CD14-positive monocyte (primary cell): ENCODE results near the gene RAB3D. TPM values are rescaled to one million over a fixed set of nuclear protein-coding genes. Genes with fewer than 3 reads are reported as not detected.
A peak's percentile ranks its signal among the peaks of the same experiment; 100 is the strongest.

Experiments used
- DNase-seq, 3 donors: peaks; one replicate each; pipeline ENCODE4 v3.0.0-alpha.2; 2011 to 2022
- H2AFZ ChIP-seq: 2 replicates; pipeline ENCODE4 v1.6.0; 2012; ENCODE audit warnings: mild to moderate bottlenecking, low read depth, low read length, inconsistent platforms; ENCODE audit not compliant: insufficient read depth, poor library complexity, severe bottlenecking
- H3K27ac ChIP-seq, 2 donors: 1 replicate in 1 of 2; 2 replicates in 1 of 2; pipeline ENCODE4 v1.5.1; 2012 to 2013; ENCODE audit warnings: low read length in 2 of 2, control low read depth in 1 of 2, inconsistent platforms in 1 of 2, low read depth in 1 of 2, mild to moderate bottlenecking in 1 of 2
- H3K27me3 ChIP-seq, 2 donors: one replicate each; pipeline versions ENCODE4 v1.6.0 to v1.6.1; 2011 to 2013; ENCODE audit warnings: low read length in 2 of 2; ENCODE audit not compliant: control insufficient read depth in 2 of 2, insufficient read depth in 2 of 2
- H3K36me3 ChIP-seq, 2 donors: replicated peaks in 1 of 2; 1 replicate in 1 of 2; 2 replicates in 1 of 2; pipeline versions ENCODE4 v1.5.1 to v1.6.1; 2012 to 2013; ENCODE audit warnings: low read length in 2 of 2, control low read depth in 1 of 2, inconsistent platforms in 1 of 2, mild to moderate bottlenecking in 1 of 2; ENCODE audit not compliant: insufficient read depth in 2 of 2, control insufficient read depth in 1 of 2
- H3K4me1 ChIP-seq, 2 donors: 1 replicate in 1 of 2; 2 replicates in 1 of 2; pipeline versions ENCODE4 v1.5.1 to v1.6.1; 2012 to 2013; ENCODE audit warnings: low read length in 2 of 2, control low read depth in 1 of 2, inconsistent platforms in 1 of 2, mild to moderate bottlenecking in 1 of 2, moderate library complexity in 1 of 2; ENCODE audit not compliant: insufficient read depth in 2 of 2, control insufficient read depth in 1 of 2
- H3K4me2 ChIP-seq: replicated peaks from 2 replicates; pipeline ENCODE3; 2012; ENCODE audit warnings: low read length, moderate library complexity, mild to moderate bottlenecking; ENCODE audit not compliant: poor library complexity, severe bottlenecking; ENCODE audit errors: extremely low read depth
- H3K4me3 ChIP-seq, 3 experiments: fragments of 200-600 bp in 1 of 3; sonication (generic) in 1 of 3; replicated peaks in 1 of 3; 1 replicate in 2 of 3; 2 replicates in 1 of 3; pipeline ENCODE4 v1.5.1; 2011 to 2013; ENCODE audit warnings: low read length in 3 of 3, mild to moderate bottlenecking in 3 of 3, control low read depth in 2 of 3, low read depth in 2 of 3, inconsistent platforms in 1 of 3, moderate library complexity in 1 of 3
- H3K79me2 ChIP-seq: 2 replicates; pipeline ENCODE4 v1.6.0; 2012; ENCODE audit warnings: mild to moderate bottlenecking, control low read depth, inconsistent platforms, low read length, moderate library complexity; ENCODE audit not compliant: insufficient read depth
- H3K9ac ChIP-seq: 2 replicates; pipeline ENCODE4 v1.6.0; 2017; ENCODE audit warnings: low read length, mild to moderate bottlenecking; ENCODE audit not compliant: insufficient read depth, poor library complexity, severe bottlenecking
- H3K9me3 ChIP-seq, 2 donors: replicated peaks in 1 of 2; 1 replicate in 1 of 2; 2 replicates in 1 of 2; pipeline versions ENCODE4 v1.5.1 to v1.6.1; 2012 to 2013; ENCODE audit warnings: low read length in 2 of 2, control low read depth in 1 of 2; ENCODE audit not compliant: control insufficient read depth in 1 of 2, insufficient read depth in 1 of 2
- H4K20me1 ChIP-seq: 2 replicates; pipeline ENCODE4 v1.6.0; 2012; ENCODE audit warnings: mild to moderate bottlenecking, low read length, control low read depth, moderate library complexity; ENCODE audit not compliant: insufficient read depth
- H3K27ac Mint-ChIP-seq, 7 donors: one replicate each; pipeline ENCODE4 v1.8.0; 2020; ENCODE audit warnings: mild to moderate bottlenecking in 7 of 7, mixed read lengths in 7 of 7, moderate library complexity in 6 of 7, inconsistent platforms in 2 of 7
- H3K27me3 Mint-ChIP-seq, 3 donors: one replicate each; pipeline ENCODE4 v1.8.0; 2021 to 2022; ENCODE audit warnings: low read depth in 3 of 3, mild to moderate bottlenecking in 3 of 3, mixed read lengths in 3 of 3, moderate library complexity in 3 of 3, inconsistent platforms in 1 of 3
- H3K36me3 Mint-ChIP-seq, 2 donors: one replicate each; pipeline ENCODE4 v1.8.0; 2020; ENCODE audit warnings: mixed read lengths in 2 of 2, inconsistent platforms in 1 of 2, mild to moderate bottlenecking in 1 of 2
- H3K4me1 Mint-ChIP-seq: one replicate; pipeline ENCODE4 v1.8.0; 2020; ENCODE audit warnings: mild to moderate bottlenecking, mixed read lengths
- H3K4me3 Mint-ChIP-seq, 2 donors: one replicate each; pipeline ENCODE4 v1.8.0; 2020; ENCODE audit warnings: mild to moderate bottlenecking in 2 of 2, mixed read lengths in 2 of 2, moderate library complexity in 1 of 2
- H3K9me3 Mint-ChIP-seq, 7 donors: one replicate each; pipeline ENCODE4 v1.8.0; 2020 to 2022; ENCODE audit warnings: mixed read lengths in 7 of 7, mild to moderate bottlenecking in 6 of 7, moderate library complexity in 6 of 7, inconsistent platforms in 2 of 7
- WGBS: methylation state at CpG from one replicate; pipeline ENCODE4 v1.1.5; 2013; ENCODE audit warnings: missing lambda C conversion rate; ENCODE audit not compliant: insufficient coverage; 5-methylcytosine and 5-hydroxymethylcytosine counted together
- intact Hi-C, 2 donors: fragments of 100-400 bp; cut with micrococcal nuclease; formaldehyde crosslinking; loops; one replicate each; pipeline versions ENCODE4 v1.15.0 to v1.15.1; 2023
- polyA minus RNA-seq: library from RNA; depleted of rRNA, polyadenylated mRNA; stranded (reverse); fragments of >200 nt; gene quantifications from 2 replicates; pipeline ENCODE4 v1.2.3, GENCODE V29; 2012
- polyA plus RNA-seq, 3 donors: library from polyadenylated mRNA; depleted of rRNA in 1 of 3; unstranded in 2 of 3; stranded (reverse) in 1 of 3; fragments of 300-500 nt in 2 of 3; fragments of >200 nt in 1 of 3; fragmentation: Illumina TruSeq in 2 of 3; gene quantifications; 1 replicate in 2 of 3; 2 replicates in 1 of 3; pipeline ENCODE4 v1.2.3, GENCODE V29; 2012 to 2021
- total RNA-seq, 12 experiments: library from RNA in 1 of 12; stranded (reverse) in 1 of 12; fragments of 120-200 nt in 1 of 12; gene quantifications; one replicate each; pipeline ENCODE4 v1.2.4 and lab custom pipeline; 2013 to 2026; ENCODE audit warnings: mixed read lengths in 6 of 12, inconsistent platforms in 1 of 12
- TF ChIP-seq, protein P1 (sequence below): fragments of 200-600 bp; IDR thresholded peaks from one replicate; pipeline ENCODE4 v1.8.0; 2022; ENCODE audit warnings: antibody characterized with exemption, mild to moderate bottlenecking

Gene RAB3D
- total RNA-seq (2013), result 44.2 TPM
- polyA plus RNA-seq (10 to 100 TPM; 52.9 to 78.1 (median 60.8) TPM), polyA minus RNA-seq (57.5 and 133 TPM in 2 replicates), total RNA-seq (lab: John Stamatoyannopoulos, UW) (3.9 to 74.8 (median 58.5) reads per million in 11 experiments)

- DNase-seq, result peak; percentile 74 to 88 (median 80)
- Mint-ChIP-seq H3K36me3 (peaks cover 32 to 56% of the 10 kb centered on the region in 2 donors), H3K27me3 (peaks cover 0 to 2% (median 0%) of the 10 kb centered on the region in 3 donors), H3K27ac (peak within 1 kb of the TSS; percentile 85 to 97 (median 91)), H3K4me1 (peaks cover 40% of the 10 kb centered on the region), H3K4me3 (peak within 1 kb of the TSS; percentile 91 to 99), H3K9me3 (peaks cover 0 to 6% (median 0%) of the 10 kb centered on the region in 7 donors)
- H3K9me3 ChIP-seq, result peaks cover 0 to 6% of the 10 kb centered on the region in 2 donors
- intact Hi-C loops, result loop anchor here (2.0 to 5.0 kb wide), 3 partner anchors 15 to 42 kb away; partner anchors contain the start of genes SWSAP1 (in 1 of the 2) and TSPAN16 (in 1 of the 2)
- peak within 1 kb of the TSS; percentile 75 for H2AFZ ChIP-seq
- peaks cover 78% of the 10 kb centered on the region for H3K79me2 ChIP-seq
- H3K9ac ChIP-seq, result peak within 1 kb of the TSS; percentile 78
- peak within 1 kb of the TSS; percentile 66 to 99 (median 98) for H3K4me3 ChIP-seq
- TF ChIP-seq, protein P1, sequence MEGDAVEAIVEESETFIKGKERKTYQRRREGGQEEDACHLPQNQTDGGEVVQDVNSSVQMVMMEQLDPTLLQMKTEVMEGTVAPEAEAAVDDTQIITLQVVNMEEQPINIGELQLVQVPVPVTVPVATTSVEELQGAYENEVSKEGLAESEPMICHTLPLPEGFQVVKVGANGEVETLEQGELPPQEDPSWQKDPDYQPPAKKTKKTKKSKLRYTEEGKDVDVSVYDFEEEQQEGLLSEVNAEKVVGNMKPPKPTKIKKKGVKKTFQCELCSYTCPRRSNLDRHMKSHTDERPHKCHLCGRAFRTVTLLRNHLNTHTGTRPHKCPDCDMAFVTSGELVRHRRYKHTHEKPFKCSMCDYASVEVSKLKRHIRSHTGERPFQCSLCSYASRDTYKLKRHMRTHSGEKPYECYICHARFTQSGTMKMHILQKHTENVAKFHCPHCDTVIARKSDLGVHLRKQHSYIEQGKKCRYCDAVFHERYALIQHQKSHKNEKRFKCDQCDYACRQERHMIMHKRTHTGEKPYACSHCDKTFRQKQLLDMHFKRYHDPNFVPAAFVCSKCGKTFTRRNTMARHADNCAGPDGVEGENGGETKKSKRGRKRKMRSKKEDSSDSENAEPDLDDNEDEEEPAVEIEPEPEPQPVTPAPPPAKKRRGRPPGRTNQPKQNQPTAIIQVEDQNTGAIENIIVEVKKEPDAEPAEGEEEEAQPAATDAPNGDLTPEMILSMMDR, result no peak
- H3K36me3 ChIP-seq, result peaks cover 25 to 37% of the 10 kb centered on the region in 2 donors
- peak within 1 kb of the TSS; percentile 88 for H3K4me2 ChIP-seq
- H3K27me3 ChIP-seq, result no peaks in the 10 kb centered on the region
- H3K27ac ChIP-seq, result peak within 1 kb of the TSS; percentile 54 to 85
- H4K20me1 ChIP-seq, result peaks cover 48% of the 10 kb centered on the region
- peaks cover 50 to 64% of the 10 kb centered on the region in 2 donors for H3K4me1 ChIP-seq
- whole genome bisulfite sequencing, result under 1% methylated on average over 36 of the region's 53 CpGs
Observed at GRCh38 chr19:11339254-11340098, at the start of gene RAB3D. Gene RAB3D (minus strand): TSS chr19:11339657. CDS start chr19:11337399, 2,258 bp downstream.
